NCI-H2081 (cell line): ENCODE data around the gene TMEM191B.
"Not testable (repeated sequence)": the region's sequence is repeated elsewhere in the genome, so short reads cannot be mapped to it uniquely, and the experiment has no call there.

Experiments
- DNase-seq, 2 experiments: peaks; one replicate each; lab custom pipeline; 2025; lab: John Stamatoyannopoulos, UW

TMEM191B gene

DNA sequence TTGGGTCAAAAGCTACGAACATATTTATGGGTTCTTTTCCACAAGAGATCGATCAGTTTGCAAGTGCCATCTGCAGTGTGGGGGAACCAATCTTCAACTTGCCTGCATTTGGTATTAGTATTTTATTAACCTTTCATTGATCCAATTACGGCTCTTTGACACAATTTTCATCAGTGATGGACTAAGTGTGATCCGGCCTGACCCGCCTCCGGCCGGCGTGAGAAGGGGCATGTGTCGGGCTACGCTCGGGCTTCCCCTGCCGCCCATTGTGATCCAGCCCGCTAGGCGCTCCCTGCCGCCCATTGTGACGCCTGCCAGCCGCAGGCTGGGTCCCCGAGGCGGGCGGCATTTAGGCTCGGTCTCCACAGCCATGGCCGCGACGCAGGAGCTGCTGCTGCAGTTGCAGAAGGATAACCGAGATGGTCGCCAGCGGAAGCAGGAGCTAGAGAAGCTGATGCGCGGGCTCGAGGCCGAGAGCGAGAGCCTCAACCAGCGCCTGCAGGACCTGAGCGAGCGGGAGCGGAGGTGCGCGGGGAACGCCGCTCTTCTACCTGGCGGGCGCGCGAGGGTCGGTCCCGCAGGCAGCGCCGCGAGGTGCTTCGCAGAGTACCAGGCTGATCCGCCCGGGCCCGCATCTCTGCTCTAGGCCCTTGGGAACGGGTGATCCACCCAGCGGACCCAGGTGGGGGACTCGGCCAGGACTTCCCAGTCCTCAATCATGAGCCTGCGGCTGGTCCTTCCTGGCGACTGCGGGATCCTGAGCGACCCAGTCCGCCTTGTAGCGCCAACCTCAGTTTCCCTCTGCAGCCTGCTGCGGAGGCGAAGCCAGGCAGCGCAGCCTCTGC, at the start of gene TMEM191B:
Gene TMEM191B, plus strand, starts transcription at position 51 of the 845 bp plus-strand sequence. Its CDS starts 179 bp downstream, at position 230.
- DNase-seq, result not testable (repeated sequence)

DNA sequence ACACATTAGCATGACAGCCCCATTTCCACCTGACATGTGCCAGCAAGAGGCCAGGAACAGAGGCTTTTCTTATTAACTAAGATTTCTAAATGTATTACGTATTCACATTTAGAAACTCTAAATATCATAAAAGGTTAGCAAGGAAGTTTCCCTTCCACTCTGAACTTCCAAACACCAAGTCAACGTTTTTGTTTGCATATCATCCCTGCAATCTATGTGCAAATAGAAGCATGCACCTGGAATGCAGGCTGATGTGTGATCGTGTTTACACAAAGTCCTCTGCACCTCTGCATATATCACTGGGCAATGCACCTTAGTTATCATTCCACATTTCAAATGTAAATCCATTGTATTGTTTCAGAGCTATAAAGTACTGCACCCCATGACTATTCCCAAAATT, 31.4 kb upstream of the TMEM191B start:
- not testable (repeated sequence) for DNase-seq

DNA sequence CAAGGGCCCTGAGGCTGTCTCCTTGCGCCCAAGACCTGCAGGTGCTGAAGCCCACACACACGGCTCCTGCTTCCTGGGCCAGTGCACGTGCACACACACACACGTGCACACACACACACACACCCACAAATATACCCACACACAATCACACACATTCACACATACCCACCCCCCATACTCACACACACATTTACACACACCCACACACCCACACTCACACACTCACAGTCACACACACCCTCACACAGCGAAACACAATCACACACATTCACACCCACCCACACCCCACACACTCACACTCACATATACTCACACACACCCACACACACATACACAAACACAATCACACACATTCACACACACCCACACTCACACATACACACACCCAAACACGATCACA, 16.3 kb upstream of the TMEM191B start:
- not testable (repeated sequence) for DNase-seq

DNA sequence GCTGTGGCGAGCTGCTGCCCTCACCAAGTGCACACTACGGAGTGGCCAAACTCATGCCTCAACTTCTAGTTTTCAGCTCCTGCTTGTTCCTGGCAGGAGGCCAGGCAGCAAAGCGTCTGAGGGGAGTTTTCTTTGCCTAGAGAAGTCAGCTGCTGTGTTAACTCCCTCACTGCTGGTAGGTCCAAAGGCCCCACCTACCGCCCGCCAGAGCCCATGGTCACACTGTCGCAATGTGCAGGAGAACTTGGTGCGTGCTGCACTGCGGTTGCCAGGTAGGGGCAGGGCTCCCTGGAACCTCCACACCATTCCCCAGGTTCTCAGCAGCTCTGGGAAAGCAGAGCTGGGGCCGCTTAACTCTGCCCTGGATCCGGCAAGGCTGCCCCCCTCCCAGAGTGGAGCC, 15.2 kb upstream of the TMEM191B start:
- DNase-seq, result not testable (repeated sequence)

DNA sequence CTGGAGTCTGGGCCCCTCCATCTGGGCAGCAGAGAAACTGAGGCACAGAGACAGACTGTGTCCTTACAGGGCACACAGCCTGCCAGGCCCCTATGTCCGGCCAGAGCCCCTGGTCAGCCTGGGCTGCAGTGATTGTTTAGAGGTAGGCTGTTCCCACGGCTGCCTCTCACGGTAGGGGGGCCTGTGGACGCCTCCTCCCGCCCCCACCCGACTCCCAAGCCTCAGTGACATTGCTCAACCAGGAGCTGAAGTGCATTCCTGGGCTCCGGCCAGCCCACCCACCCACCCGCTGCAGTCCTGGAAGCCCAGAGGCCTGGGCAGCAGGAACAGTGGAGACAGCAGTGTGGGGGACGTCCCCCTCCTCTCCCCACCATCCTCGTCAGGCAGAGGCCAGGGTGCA, 14.1 kb upstream of the TMEM191B start:
- DNase-seq, result not testable (repeated sequence)

DNA sequence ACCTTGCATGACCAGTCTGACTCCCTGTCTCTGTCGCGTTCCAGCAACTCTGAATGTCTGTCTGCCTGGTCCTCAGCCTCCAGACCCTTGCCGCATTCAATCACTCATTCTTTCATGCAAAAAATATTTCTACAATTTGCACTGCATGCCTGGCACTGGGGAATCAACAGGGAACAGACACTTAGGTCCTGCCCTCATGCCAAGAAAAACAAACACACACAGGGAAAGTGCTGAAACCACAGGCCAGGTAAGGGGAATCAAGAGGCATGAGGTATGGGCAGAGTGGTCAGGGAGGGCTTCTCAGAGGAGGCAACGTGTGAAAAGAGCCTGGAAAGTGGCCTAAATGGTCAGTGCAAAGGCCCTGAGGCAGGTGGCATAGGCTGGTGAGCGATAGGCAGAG, 9.5 kb upstream of the TMEM191B start, which contains the start of gene GGTLC3:
Gene GGTLC3, minus strand, starts transcription at position 101 of the 400 bp plus-strand sequence. CDS start 264 bp downstream, outside the sequence.
- not testable (repeated sequence) for DNase-seq

DNA sequence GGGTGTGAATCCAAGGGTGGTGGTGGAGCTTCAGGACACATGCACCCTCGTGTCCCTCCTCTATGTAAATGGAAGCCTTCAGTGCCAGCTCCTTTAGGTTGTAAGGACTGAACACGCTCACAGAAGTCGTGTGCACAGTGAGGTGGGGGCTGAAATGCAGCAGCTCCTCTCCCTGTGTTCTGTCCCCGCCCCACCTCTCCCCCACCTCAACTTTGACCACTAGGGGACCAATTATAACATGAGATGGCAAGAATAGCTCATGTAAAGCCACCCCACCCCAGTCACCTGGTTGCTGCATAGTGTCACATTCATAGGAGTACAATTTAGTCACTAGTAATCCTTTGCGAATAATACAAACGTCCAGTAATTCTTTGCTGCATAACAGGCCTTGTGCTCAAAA, 4.8 kb upstream of the TMEM191B start:
- not testable (repeated sequence) for DNase-seq

DNA sequence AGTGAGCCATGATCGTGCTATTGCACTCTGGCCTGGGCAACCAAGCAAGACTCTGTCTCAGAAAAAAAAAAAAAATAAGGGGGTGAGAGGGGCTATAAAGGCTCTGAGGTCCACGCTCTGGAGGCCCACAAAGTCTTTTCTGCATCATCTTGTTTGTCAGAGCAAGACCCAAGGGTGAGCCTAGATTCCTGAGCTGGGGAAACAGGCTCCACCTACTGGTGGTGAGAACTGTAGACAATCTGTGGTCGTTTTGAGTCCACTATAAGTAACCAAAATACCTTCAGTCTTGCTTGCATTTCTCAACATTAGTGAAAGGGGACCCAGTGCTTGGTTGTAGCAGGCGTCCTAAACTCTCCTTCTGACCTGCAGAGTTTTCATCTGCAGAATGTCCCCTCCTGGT, 4.3 kb upstream of the TMEM191B start:
- DNase-seq, result not testable (repeated sequence)

DNA sequence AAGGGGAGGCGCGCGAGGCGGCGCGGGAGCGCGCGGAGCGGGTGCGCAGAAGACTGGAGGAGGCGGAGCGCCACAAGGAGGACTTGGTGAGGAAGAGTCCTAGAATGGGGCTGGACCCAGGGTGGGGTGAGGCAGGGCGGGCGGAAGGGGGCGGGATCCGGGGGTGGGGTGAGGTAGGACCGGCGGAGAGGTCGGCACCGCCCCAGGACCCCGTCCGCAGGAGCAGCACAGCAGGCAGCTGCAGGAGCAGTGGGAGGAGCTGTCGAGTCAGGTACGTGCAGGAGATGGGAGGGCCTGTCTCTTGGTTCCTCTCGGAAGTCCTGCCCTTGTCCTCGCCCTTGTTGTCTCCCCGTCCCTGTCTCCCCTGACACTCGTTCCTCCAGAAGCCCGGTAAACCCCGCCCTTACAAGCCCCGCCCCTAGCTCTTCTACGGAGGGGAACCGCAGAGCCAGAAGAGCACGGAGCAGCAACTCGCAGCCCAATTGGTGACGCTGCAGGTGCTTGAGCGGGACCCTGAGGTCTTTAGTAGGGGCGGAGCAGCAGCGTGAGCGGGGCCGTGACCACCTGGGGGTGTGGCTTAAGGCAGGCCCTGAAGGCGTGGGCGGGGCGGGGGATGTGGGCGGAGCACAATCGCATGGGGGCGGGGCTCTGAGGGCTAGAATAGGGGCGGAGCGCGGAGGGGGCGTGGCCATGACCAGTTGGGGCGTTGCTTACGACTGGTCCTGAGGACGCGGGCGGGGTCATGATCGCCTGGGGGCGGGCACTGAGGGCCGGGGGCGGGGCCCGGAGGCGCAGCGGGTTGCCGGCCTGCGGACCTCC, 1.2 kb downstream of the TMEM191B start:
- DNase-seq, result not testable (repeated sequence)

DNA sequence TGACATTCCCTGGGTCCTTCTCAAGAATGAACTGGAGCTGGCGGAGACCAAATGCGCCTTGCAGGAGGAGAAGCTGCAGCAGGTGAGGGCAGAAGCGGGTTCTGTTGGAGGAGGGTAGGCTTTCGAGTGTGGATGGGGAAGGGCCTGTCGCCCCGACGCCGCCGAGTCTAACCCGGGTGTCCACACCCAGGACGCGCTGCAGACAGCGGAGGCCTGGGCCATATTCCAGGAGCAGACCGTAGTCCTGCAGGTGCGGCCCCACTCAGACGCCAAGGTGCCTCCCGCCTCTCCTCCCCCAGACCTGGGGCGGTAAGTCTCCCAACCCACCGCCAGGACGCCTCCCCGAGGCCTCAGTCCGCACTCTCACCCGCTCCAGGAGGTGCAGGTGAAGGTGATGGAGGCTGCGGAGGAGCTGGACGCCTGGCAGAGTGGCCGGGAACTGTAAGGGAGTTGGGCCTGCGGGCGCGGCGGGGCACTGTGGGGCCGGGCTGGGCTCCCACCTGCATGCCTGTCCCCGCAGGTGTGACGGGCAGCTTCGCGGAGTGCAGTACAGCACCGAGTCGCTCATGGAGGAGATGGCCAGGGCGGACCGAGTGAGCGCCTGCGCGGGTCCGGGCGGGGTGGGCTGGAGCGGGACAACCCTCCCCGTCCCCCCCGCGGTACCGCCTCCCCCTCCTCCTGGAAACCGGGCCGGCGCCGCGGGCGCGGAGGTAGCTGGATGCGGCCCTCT, 2.0 kb downstream of the TMEM191B start:
- DNase-seq, result not testable (repeated sequence)

DNA sequence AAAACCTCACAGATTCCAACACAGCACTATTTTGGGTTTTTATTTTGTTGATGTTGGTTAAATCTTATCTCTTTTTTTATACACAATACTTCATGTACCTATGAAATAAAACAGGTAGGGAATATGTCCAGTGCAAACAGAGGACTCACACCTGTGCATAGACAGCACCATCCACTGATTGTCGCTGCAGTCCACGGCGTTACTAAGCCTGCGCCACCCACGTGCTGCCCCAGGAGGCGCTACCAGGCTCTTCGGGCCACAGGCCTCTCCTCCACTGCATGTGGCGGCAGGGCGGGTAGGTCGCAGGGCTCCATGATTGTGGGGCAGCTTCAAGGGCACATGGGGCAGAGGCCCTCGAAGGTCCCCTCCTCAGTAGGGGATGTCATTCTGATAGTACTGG, 6.0 kb downstream of the TMEM191B start:
- not testable (repeated sequence) for DNase-seq

DNA sequence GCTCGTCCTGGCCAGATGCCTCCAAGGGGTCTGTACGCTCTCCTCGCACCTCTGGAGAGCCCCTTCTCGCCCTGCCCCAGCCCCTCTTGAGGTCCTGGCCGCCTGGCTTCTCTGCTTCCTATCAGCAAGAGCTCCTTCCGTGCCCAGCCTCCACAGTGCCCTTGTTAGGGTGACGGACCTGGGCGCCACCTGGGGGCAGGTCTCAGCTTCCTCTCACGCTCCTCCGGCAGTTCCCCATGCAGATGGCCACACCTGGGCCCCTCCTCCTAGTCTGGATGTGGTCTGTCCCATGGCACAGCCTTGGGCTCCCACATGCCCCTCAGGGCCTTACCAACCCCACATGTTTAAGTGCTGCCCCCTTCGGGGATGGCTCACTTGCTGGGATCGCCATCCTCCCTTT, 6.7 kb downstream of the TMEM191B start:
- DNase-seq, result not testable (repeated sequence)

DNA sequence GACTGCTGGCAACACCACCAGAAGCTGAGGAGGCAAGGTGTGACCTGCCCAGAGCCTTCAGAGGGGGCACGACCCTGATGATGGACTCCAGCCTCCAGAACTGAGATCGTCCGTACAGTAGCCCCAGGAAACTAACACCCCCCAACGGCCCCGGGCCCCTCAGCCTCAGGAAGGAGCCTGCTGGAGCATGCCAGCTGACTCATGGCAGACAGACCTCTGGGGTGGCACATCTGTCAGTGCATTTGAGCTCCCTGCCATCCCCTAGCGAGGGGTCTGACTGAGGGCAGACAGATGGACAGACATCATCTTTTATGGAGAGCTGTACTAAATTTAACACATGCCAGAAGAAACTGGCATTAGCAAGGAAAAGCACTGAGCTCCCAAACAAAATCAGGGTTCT, 12.4 kb downstream of the TMEM191B start:
- not testable (repeated sequence) for DNase-seq

DNA sequence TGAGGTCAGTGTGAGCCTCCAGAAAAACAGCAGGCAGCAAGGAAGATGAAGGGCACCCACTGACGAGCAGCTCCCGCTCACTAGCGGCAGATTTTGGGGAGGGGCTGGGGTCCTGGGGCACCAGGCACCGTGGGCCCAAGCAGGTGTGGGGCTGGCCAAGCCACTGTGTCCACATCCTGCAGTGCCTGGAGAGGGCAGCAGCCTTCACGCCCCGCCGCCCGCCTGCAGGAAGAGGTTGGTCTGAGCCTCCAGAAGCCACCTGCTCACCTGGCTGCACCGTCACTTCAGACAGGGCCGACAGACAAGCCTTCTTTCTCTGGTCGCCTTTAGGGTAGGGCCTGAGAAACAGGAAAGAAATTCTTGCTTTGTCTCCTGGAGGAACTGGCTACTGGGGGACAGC, 15.8 kb downstream of the TMEM191B start:
- DNase-seq, result not testable (repeated sequence)

DNA sequence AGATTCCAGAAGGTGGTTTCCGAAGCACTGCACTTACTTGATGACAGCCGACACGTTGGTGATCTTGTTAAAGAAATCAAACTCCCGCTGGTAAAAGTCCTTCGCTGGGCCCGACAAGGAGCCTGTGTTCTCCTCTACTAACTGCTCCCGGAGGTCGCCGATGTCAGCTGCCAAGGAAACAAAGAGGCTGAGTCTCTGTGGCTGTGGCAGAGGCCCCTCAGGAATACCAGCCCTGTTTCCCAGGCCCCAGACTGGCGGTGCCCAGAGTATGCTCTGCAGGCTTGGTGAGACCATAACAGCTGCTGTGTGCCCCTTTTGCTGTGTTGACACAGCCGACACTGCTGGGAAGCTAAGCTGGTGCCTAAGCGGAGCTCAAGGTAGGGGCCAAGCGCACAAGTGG, 17.0 kb downstream of the TMEM191B start:
- not testable (repeated sequence) for DNase-seq

DNA sequence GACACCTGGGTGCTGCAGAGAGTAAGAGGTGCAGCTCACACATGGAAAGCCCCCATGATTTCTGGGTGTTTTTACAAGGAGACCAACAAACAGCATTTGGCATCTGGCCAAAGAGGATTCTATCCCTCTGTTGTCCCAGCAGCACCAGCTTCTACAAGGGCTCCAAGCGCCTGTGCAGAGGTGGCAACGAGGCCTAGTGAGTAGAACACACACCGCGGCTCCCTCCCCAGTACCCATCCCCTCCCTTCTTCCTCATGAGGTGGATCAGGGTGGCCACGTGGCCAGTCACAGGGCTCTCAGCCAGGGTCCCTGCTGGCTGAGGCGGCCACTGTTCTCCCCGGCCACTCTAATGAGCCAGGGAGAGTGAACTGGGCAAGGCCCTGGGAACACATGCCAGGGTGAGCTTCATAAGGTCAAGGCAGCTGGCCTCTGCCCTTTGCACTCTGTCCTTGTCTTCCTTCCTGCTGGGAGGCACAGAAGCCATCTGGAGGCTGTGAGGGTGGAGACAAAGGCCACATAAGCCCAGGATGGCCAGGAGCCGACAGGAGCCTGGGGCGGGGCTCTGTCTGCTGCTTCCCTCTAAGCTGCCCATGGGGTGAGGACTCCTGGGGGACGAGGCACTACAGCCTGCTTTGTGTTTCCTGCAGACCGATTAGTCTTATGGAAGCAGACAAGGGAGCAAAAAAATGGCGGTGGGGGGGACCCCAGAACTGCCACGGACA, 22.0 kb downstream of the TMEM191B start:
- DNase-seq, result not testable (repeated sequence)

DNA sequence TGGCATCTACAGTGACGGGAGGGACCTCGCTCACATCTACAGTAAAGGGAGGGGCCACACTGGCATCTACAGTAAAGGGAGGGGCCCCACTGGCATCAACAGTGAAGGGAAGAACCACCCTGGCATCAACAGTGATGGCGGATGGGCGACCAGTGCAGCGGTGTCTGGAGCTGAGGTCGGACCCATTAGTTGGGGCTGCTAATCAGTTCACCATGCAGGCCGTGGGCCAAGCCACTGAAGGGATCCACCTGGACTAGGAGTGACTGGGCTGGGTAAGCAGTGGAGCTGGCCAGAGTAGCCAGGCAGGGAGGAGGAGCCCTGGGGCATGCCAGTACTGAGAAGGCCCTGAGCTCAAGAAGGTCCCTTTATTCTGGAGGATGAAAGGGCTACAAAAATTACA, 23.4 kb downstream of the TMEM191B start:
- DNase-seq, result not testable (repeated sequence)

DNA sequence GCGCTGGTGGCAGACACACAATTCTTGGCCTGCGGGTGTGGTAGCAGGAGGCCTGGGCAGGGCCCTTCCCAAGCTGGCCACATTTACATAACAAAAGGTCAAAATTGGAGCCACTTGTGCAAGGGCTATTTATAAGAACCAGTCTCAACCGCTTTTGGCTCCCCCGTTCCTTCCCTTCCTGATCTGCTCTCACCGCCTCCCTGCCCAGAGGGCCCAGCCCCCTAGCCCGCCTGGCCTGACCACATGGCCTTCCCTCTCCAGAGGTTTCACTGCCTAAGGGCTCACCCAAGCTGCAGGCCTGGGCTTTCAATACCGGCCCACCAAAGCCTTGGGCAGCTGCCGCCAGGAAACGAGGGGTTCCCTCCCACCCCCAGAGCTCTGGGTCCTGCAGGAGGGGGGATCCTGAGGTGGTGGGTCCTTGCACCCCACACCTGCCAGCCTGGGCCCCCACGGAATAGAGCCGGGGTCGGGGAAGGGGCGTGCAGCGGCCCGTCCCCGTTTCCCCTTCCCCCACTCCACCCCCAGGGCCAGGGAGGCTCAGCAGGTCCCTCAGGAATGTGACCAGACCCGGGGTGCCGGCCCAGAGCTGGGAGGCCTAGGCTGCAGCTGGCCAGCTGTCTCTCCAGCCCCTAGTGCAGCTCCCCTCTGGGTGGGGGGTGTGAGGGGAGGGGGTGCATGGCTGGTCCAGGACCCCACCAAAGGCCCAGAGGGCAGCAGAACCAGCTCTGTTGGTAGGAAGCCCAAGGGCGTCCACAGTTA, 25.4 kb downstream of the TMEM191B start:
- not testable (repeated sequence) for DNase-seq

DNA sequence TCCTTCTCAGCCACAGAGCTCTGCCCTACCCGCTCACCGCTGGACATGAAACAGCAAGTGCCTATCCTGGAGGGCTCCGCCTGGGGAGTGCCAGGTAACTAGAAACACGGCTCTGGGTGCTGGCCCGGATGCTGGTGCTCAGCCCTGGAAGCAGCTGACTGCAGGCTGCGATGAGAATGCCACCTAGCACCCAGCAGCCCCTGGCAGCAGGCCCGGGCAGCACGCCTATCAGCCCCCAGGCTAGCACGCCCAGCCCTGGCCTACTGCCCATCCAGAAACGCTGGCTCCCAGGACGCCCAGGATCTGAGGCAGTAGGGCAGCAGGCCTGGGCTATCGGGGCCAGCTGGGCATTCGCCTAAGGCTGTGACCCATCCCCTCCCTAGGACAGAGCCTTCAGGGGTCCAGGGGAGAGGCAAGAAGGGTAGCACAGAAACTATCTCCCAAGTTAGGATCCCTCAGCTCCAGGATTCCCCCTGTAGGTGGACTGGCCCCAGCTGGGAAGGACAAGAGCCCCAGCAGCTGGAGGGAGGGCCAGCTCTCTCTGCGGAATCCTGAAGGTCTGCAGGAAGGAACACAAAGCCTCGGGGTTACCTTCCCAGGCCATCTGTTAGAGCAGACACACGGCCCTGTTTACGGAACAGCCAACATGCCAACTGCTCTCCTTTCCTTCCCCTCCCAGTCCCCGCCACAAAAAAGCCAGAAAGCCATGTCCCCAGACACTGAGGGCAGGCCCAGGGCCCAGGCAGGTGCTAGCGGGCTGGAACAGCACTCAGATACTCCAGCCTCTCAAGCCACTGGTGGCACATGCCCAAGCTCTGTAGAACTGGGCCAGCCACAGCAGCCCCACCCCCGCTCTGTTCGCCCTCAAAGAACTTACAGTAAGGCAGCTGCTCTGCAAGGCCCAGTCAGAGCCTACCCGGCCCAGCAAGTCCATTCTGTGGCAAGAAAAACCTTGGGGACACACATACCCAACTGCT, 27.0 kb downstream of the TMEM191B start:
- DNase-seq, result not testable (repeated sequence)
